Naive thymus-derived CD4-positive, alpha-beta T cell (primary cell): ENCODE measurements around the gene JPH2. TPM values are rescaled to one million over a fixed set of nuclear protein-coding genes. Genes with fewer than 3 reads are reported as not detected.
"Not testable (repeated sequence)": the region's sequence is repeated elsewhere in the genome, so short reads cannot be mapped to it uniquely, and the experiment has no call there.

Experiments used
- ATAC-seq: fragments of 150-1000 bp; cut with Tn5 transposase; 2 replicates; pipeline ENCODE4 v1.10.0; 2021; ENCODE audit warnings: mild to moderate bottlenecking, moderate library complexity
- CTCF ChIA-PET: fragments of 350-600 bp; sonication (Branson Sonifier 250); formaldehyde crosslinking; loops from one replicate; lab custom pipeline; 2021; ENCODE audit warnings: antibody characterized with exemption; lab: Charles Lee
- POLR2A ChIA-PET: fragments of 350-600 bp; sonication (Branson Sonifier 250); formaldehyde crosslinking; loops from one replicate; lab custom pipeline; 2021; ENCODE audit warnings: antibody characterized with exemption, inconsistent platforms; lab: Charles Lee
- DNase-seq, 9 donors: peaks; one replicate each; pipeline versions ENCODE4 v3.0.0 to v3.0.0-alpha.2; 2020 to 2022; ENCODE audit warnings: mixed read lengths in 1 of 9
- H3K27ac ChIP-seq: one replicate; pipeline ENCODE4 v1.7.0; 2013; ENCODE audit warnings: mild to moderate bottlenecking, low read depth, low read length, moderate library complexity
- H3K27me3 ChIP-seq, 2 donors: one replicate each; pipeline ENCODE4 v1.7.0; 2013; ENCODE audit warnings: low read length in 2 of 2, mild to moderate bottlenecking in 2 of 2, moderate library complexity in 2 of 2; ENCODE audit not compliant: control insufficient read depth in 2 of 2, insufficient read depth in 2 of 2
- H3K36me3 ChIP-seq, 3 experiments: 1 replicate in 2 of 3; 2 replicates in 1 of 3; pipeline ENCODE4 v1.7.0; 2013; ENCODE audit warnings: low read length in 3 of 3, mild to moderate bottlenecking in 3 of 3, moderate library complexity in 1 of 3; ENCODE audit not compliant: insufficient read depth in 3 of 3, control insufficient read depth in 2 of 3
- H3K4me1 ChIP-seq, 2 donors: one replicate each; pipeline ENCODE4 v1.7.0; 2013; ENCODE audit warnings: low read length in 2 of 2, mild to moderate bottlenecking in 2 of 2, moderate library complexity in 1 of 2; ENCODE audit not compliant: control insufficient read depth in 2 of 2, insufficient read depth in 2 of 2
- H3K4me3 ChIP-seq: 2 replicates; pipeline ENCODE4 v1.7.0; 2013; ENCODE audit warnings: mild to moderate bottlenecking, low read length
- H3K9me3 ChIP-seq, 3 experiments: 1 replicate in 2 of 3; 2 replicates in 1 of 3; pipeline ENCODE4 v1.7.0; 2013; ENCODE audit warnings: low read length in 3 of 3; ENCODE audit not compliant: control insufficient read depth in 2 of 3
- H3K27ac Mint-ChIP-seq, 9 donors: one replicate each; pipeline ENCODE4 v1.8.0; 2020 to 2022; ENCODE audit warnings: mixed read lengths in 9 of 9, mild to moderate bottlenecking in 8 of 9, moderate library complexity in 5 of 9, inconsistent platforms in 2 of 9
- H3K27me3 Mint-ChIP-seq, 5 donors: one replicate each; pipeline ENCODE4 v1.8.0; 2021 to 2022; ENCODE audit warnings: mixed read lengths in 5 of 5, mild to moderate bottlenecking in 1 of 5
- H3K36me3 Mint-ChIP-seq, 5 donors: one replicate each; pipeline ENCODE4 v1.8.0; 2020 to 2022; ENCODE audit warnings: mixed read lengths in 5 of 5, mild to moderate bottlenecking in 3 of 5, inconsistent platforms in 1 of 5
- H3K4me1 Mint-ChIP-seq, 7 donors: one replicate each; pipeline ENCODE4 v1.8.0; 2020 to 2022; ENCODE audit warnings: mixed read lengths in 7 of 7, mild to moderate bottlenecking in 3 of 7, inconsistent platforms in 1 of 7
- H3K4me3 Mint-ChIP-seq, 10 donors: one replicate each; pipeline ENCODE4 v1.8.0; 2020 to 2022; ENCODE audit warnings: mild to moderate bottlenecking in 10 of 10, mixed read lengths in 10 of 10, moderate library complexity in 6 of 10, inconsistent platforms in 2 of 10
- H3K9me3 Mint-ChIP-seq, 11 donors: one replicate each; pipeline ENCODE4 v1.8.0; 2020 to 2022; ENCODE audit warnings: mixed read lengths in 11 of 11, mild to moderate bottlenecking in 4 of 11, inconsistent platforms in 1 of 11, moderate library complexity in 1 of 11
- intact Hi-C, 2 donors: fragments of 100-400 bp; cut with micrococcal nuclease; formaldehyde crosslinking; loops; one replicate each; pipeline ENCODE4 v1.15.1; 2023
- polyA plus RNA-seq, 2 donors: library from polyadenylated mRNA; unstranded; fragments of 300-500 nt; fragmentation: Illumina TruSeq; gene quantifications; one replicate each; pipeline ENCODE4 v1.2.3, GENCODE V29; 2021
- total RNA-seq, 6 experiments: library from RNA in 5 of 6; stranded (reverse) in 5 of 6; gene quantifications; 1 replicate in 5 of 6; 2 replicates in 1 of 6; pipeline ENCODE4 v1.2.3 and lab custom pipeline; 2021 to 2026

The JPH2 gene
- under 1 TPM in 2 of 5 experiments, not detected in 3; 0.07 to 0.17 TPM for total RNA-seq
- not detected for polyA plus RNA-seq
- total RNA-seq (lab: John Stamatoyannopoulos, UW) = not detected

DNA sequence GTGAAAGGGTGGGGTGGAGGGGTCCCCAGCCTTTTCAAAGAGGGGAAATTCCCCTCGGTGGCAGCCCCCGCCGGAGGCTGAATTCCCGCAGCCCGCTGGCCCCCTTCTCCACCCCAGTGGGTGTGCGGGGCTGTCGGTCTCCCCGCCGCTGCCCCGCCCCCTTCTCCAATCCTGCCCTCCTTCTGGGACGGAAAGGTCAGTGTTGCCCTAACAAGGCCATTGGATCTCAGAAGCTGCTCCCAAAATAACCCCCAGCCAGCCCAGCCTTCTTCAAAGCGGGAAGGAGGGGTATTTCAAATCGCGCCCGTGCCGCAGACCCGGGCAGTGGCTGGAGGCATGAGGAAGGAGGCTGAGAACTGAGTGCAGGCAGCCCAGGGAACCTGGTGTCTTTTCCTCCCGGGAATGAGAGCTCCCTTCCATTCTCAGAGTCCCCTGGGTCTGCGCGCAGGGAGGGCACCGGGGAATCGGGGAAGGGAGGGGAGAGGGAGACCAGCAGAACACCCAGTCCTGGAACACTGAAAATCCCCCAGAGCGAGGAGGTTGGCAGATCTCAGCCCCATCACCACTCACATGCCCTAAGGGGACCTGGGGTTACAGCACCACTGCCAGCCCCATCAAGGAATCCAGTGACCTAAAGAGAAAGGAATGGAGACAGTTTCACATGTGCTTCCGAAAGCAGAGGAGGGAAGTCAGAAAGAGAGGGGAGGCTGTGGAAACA is at the start of gene JPH2:
JPH2 (minus strand) TSS at position 135 of the 718 bp plus-strand sequence. CDS start 483 bp downstream, outside the sequence.
- DNase-seq (no peak), ATAC-seq (no peak)
- peaks cover 0 to 11% of the 10 kb centered on the region in 2 donors for H3K4me1 ChIP-seq
- no peaks in the 10 kb centered on the region for H3K9me3 Mint-ChIP-seq
- H3K4me3 ChIP-seq = no peak within 1 kb of the TSS
- no peak within 1 kb of the TSS for H3K27ac ChIP-seq
- H3K27me3 Mint-ChIP-seq = peaks cover 55 to 71% (median 66%) of the 10 kb centered on the region in 5 donors
- H3K27ac Mint-ChIP-seq = no peak within 1 kb of the TSS
- H3K36me3 Mint-ChIP-seq = no peaks in the 10 kb centered on the region
- H3K27me3 ChIP-seq = peaks cover 0 to 12% of the 10 kb centered on the region in 2 donors
- H3K4me3 Mint-ChIP-seq = peak within 1 kb of the TSS in 9 of 10 donors; percentile 38 to 75 (median 47)
- no peaks in the 10 kb centered on the region for H3K9me3 ChIP-seq
- ChIA-PET CTCF (interaction anchor here (0.6 to 4.5 kb wide), 2 partner anchors 62 to 70 kb away, joined by 3 to 60 read pairs; no protein-coding TSS in a partner anchor), POLR2A (no interaction called here)
- peaks cover 4 to 19% (median 12%) of the 10 kb centered on the region in 7 donors for H3K4me1 Mint-ChIP-seq
- intact Hi-C loops = no loop called here
- H3K36me3 ChIP-seq = no peaks in the 10 kb centered on the region

DNA sequence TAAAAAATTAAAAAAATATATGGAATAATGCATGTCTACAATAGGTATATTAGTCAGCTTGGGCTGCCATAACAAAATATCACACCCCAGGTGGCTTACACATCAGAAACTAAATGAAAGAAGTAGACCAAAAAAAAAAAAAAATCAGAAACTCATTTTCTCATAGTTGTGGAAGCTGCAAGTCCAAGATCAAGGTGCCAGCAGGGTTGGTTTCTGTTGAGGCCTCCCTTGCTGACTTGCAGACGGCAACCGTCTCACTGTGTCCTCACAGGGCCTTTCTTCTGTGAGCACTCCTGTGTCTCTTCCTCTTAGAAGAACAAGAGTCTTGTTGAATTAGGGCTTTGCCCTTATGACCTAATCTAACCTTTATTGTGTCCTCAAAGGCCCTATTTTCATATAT is 48.7 kb upstream of the JPH2 start:
- Histone ChIP-seq H3K4me1 (no peaks in the 10 kb centered on the region), H3K4me3 (no peak overlapping the region), H3K36me3 (no peaks in the 10 kb centered on the region), H3K27ac (no peak overlapping the region), H3K27me3 (no peaks in the 10 kb centered on the region), H3K9me3 (no peaks in the 10 kb centered on the region)
- Mint-ChIP-seq H3K4me1 (peaks cover 0 to 9% (median 8%) of the 10 kb centered on the region in 7 donors), H3K4me3 (no peak overlapping the region), H3K27me3 (no peaks in the 10 kb centered on the region), H3K36me3 (peaks cover 0 to 6% (median 0%) of the 10 kb centered on the region in 5 donors), H3K27ac (no peak overlapping the region), H3K9me3 (no peaks in the 10 kb centered on the region)
- intact Hi-C loops = no loop called here
- ChIA-PET CTCF (no interaction called here), POLR2A (no interaction called here)
- ATAC-seq = no peak
- DNase-seq = no peak

DNA sequence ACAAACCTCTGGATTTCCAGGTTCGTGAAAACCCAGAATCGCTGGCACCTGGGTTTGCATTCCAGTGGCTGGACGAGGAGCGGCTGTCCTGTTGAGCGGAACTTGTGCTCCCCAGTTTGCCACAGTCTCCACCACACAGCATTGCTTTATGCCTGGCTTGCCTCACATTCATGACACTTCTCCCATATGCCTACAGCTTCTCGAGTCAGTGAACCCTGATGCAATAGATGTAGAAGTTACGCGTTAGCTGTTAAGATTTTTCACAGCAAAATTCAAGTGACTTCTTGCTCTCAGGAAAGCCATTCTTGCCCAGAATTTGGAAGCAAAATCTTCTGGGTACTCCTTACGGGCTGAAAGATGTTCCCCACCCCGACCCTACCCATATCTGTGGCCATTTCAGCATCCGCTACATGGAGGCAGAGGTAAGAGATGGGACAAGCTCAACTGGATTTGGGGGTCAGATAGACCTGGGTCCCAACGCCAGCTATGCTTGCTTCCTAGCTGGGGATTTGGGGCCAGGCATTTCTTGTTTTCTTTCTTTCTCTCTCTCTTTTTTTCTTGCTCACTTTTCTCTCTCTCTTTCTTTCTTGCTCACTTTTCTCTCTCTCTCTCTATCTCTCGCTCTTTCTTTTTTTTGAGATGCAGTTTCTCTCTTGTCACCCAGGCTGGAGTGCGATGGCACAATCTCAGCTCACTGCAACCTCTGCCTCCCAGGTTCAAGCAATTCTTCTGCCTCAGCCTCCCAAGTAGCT is 47.8 kb upstream of the JPH2 start:
- intact Hi-C loops = no loop called here
- ATAC-seq (no peak), DNase-seq (no peak)
- Histone ChIP-seq H3K4me1 (no peaks in the 10 kb centered on the region), H3K27me3 (no peaks in the 10 kb centered on the region), H3K27ac (no peak overlapping the region), H3K9me3 (no peaks in the 10 kb centered on the region), H3K4me3 (no peak overlapping the region), H3K36me3 (no peaks in the 10 kb centered on the region)
- Mint-ChIP-seq H3K27me3 (no peaks in the 10 kb centered on the region), H3K4me1 (peaks cover 0 to 12% (median 8%) of the 10 kb centered on the region in 7 donors), H3K4me3 (no peak overlapping the region), H3K9me3 (no peaks in the 10 kb centered on the region), H3K27ac (peak overlapping the region in 1 of 9 donors; percentile 31), H3K36me3 (peaks cover 0 to 5% (median 0%) of the 10 kb centered on the region in 5 donors)
- ChIA-PET POLR2A (no interaction called here), CTCF (no interaction called here)

DNA sequence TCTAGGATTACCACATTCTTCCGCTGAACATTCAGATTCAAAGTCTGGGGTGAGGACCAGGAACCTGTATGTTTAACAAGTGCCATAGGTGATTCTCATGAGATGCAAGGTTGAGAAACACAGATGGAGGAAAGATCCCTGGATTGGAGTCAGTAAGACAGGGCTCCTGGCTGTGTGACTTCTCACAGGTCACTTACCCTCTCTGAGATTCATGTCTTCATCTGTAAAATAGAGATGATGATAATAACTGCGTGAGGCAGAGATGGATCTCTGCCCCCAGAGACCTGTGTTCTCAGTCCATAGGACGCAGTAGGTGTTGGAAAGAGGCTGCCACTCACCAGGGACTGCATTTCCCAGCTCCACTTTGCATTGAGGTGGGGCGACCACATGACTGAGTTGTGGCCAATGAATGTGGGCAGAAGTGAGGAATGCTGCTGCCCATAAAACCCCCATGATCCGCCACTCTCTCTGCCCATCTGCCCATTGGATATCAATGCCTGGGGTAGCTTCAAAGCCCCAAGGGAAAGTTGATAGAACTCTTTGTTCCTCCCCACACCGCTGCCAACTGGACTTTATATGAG is 46.5 kb upstream of the JPH2 start:
- Mint-ChIP-seq H3K27me3 (no peaks in the 10 kb centered on the region), H3K4me3 (no peak overlapping the region), H3K4me1 (peaks cover 0 to 12% (median 8%) of the 10 kb centered on the region in 7 donors), H3K27ac (peak overlapping the region in 2 of 9 donors; percentile 63 to 84), H3K36me3 (no peaks in the 10 kb centered on the region), H3K9me3 (no peaks in the 10 kb centered on the region)
- POLR2A ChIA-PET = interaction anchor here (1.4 to 2.1 kb wide), 2 partner anchors 13 to 15 kb away, joined by 3 to 5 read pairs; no protein-coding TSS in a partner anchor
- ATAC-seq (no peak), DNase-seq (no peak)
- intact Hi-C loops = no loop called here
- Histone ChIP-seq H3K27me3 (no peaks in the 10 kb centered on the region), H3K27ac (no peak overlapping the region), H3K4me1 (no peaks in the 10 kb centered on the region), H3K4me3 (no peak overlapping the region), H3K36me3 (no peaks in the 10 kb centered on the region), H3K9me3 (no peaks in the 10 kb centered on the region)
- CTCF ChIA-PET = interaction anchor here (0.7 to 1.6 kb wide), 3 partner anchors 15 to 415 kb away, joined by 3 to 5 read pairs (median 3); no protein-coding TSS in a partner anchor

DNA sequence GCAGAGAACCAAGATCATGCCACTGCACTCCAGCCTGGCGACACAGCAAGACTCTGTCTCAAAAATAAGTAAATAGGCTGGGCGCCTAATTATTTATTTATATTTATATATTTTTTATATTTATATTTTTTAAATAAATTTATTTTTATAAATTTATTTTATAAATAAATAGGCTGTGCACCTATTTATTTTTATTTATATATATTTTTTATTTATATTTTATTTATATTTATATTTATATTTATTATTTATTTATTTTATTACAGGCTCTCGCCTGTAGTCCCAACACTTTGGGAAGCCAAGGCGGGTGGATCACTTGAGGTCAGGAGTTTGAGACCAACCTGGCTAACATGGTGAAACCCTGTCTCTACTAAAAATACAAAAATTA is 45.5 kb upstream of the JPH2 start:
- POLR2A ChIA-PET = interaction anchor here (2.1 kb wide), 1 partner anchor 14 kb away, joined by 5 read pairs; no protein-coding TSS in a partner anchor
- ATAC-seq = not testable (repeated sequence)
- CTCF ChIA-PET = interaction anchor here (0.7 to 1.1 kb wide), 2 partner anchors 14 to 79 kb away, joined by 3 read pairs; no protein-coding TSS in a partner anchor

DNA sequence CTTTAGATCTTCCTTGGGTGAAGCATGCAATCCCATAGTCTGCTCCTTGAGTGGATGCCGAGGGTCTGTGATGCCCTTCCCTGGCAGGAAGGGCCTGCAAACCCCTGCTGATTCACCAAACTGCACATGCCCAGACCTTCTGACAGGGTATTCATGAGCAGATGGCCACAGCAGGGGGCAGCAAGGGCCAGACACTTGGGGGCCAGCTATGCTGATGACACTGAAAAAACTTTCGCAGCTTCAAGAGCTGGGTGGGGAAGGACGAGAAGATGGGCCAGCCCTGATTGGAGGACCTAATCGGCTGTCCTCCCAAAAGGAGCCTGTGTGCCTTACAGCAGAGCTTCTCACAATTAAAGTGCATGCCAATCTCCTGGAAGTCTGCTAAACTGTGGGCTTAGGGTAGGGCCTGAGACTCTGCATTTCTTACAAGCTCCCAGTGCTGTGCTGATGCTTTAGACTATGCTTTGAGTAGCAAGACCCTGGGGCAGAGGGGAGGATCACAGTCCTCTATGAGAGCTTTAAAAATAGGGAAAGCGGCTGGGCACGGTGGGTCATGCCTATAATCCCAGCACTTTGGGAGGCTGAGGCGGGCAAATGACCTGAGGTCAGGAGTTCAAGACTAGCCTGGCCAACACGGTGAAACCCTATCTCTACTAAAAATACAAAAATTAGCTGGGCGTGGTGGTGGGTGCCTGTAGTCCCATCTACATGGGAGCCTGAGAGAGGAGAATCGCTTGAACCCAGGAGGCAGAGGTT is 44.9 kb upstream of the JPH2 start:
- Mint-ChIP-seq H3K9me3 (no peaks in the 10 kb centered on the region), H3K4me3 (no peak overlapping the region), H3K27me3 (no peaks in the 10 kb centered on the region), H3K27ac (peak overlapping the region in 2 of 9 donors; percentile 52 to 65), H3K4me1 (peaks cover 0 to 12% (median 8%) of the 10 kb centered on the region in 7 donors), H3K36me3 (no peaks in the 10 kb centered on the region)
- ChIA-PET CTCF (interaction anchor here (0.7 to 1.4 kb wide), 2 partner anchors 15 to 80 kb away, joined by 3 to 4 read pairs; no protein-coding TSS in a partner anchor), POLR2A (interaction anchor here (2.1 kb wide), 1 partner anchor 13 kb away, joined by 5 read pairs; no protein-coding TSS in a partner anchor)
- Histone ChIP-seq H3K9me3 (no peaks in the 10 kb centered on the region), H3K27ac (no peak overlapping the region), H3K4me1 (no peaks in the 10 kb centered on the region), H3K36me3 (no peaks in the 10 kb centered on the region), H3K27me3 (no peaks in the 10 kb centered on the region), H3K4me3 (no peak overlapping the region)
- intact Hi-C loops = no loop called here
- DNase-seq = no peak
- no peak for ATAC-seq

More for the DNA sequence above, 45.5 kb upstream of the JPH2 start:
- H3K36me3 ChIP-seq, H3K4me3 ChIP-seq, H3K9me3 ChIP-seq, intact Hi-C loops, H3K27me3 ChIP-seq, H3K4me3 Mint-ChIP-seq, H3K36me3 Mint-ChIP-seq, H3K27ac Mint-ChIP-seq, H3K9me3 Mint-ChIP-seq, H3K4me1 ChIP-seq, H3K27ac ChIP-seq, H3K27me3 Mint-ChIP-seq, DNase-seq: not testable (repeated sequence)
- H3K4me1 Mint-ChIP-seq = peaks cover 0 to 12% (median 8%) of the 10 kb centered on the region in 7 donors
